ENCODE results near the gene BBX.

BBX gene

DNA sequence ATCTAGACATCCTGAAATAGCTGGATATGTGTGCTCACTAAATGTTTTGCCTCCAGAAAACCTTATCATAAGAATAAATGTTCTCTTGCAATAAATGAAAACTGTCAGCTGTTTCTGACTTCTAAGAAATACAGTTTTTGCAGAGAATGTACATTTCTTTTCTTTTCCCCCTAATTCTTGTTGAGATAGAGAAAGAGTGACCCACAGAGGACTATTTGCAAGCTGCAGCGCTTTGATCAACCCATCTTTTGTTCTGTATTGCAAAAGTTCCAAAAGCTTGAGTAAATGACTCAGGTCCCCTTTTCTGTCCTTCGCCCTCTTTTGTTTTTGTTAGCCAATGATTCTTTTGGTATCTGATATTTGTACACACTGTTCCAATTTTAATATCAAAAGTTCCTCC lies 141.9 kb downstream of the BBX start:
- H3K4me3 ChIP-seq (replicated peaks; ENCODE audit: low read depth, low read length), result no peak overlapping the region
- TF ChIP-seq, protein P1, sequence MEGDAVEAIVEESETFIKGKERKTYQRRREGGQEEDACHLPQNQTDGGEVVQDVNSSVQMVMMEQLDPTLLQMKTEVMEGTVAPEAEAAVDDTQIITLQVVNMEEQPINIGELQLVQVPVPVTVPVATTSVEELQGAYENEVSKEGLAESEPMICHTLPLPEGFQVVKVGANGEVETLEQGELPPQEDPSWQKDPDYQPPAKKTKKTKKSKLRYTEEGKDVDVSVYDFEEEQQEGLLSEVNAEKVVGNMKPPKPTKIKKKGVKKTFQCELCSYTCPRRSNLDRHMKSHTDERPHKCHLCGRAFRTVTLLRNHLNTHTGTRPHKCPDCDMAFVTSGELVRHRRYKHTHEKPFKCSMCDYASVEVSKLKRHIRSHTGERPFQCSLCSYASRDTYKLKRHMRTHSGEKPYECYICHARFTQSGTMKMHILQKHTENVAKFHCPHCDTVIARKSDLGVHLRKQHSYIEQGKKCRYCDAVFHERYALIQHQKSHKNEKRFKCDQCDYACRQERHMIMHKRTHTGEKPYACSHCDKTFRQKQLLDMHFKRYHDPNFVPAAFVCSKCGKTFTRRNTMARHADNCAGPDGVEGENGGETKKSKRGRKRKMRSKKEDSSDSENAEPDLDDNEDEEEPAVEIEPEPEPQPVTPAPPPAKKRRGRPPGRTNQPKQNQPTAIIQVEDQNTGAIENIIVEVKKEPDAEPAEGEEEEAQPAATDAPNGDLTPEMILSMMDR (IDR thresholded peaks at IDR 0.05; ENCODE audit: low read depth, low read length, missing control alignments), result no peak
- DNase-seq (ENCODE audit: extremely low read depth, low read depth), result no peak

DNA sequence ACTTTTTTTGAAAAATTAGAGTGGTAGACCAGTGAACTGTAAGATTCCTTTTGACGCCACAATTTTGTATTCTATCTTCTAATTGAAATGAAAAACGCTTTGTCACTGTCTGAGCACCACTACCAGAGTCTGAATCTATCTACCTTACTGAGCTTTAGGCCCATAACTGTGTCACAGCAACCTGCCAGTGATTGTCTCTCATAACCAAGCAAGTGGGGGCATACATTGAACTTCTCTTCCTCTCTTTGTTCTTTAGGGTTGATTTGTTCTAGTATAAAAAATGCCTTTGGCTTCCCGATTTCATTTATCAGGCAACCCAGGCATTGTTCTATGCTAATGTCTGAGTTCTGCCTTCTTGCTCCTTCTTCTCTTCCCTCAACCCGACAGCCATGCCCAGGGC lies 142.6 kb downstream of the BBX start:
- TF ChIP-seq, protein P1 (IDR thresholded peaks at IDR 0.05; ENCODE audit: low read depth, low read length, missing control alignments), result no peak
- DNase-seq (ENCODE audit: extremely low read depth, low read depth), result no peak
- H3K4me3 ChIP-seq (replicated peaks; ENCODE audit: low read depth, low read length), result no peak overlapping the region

DNA sequence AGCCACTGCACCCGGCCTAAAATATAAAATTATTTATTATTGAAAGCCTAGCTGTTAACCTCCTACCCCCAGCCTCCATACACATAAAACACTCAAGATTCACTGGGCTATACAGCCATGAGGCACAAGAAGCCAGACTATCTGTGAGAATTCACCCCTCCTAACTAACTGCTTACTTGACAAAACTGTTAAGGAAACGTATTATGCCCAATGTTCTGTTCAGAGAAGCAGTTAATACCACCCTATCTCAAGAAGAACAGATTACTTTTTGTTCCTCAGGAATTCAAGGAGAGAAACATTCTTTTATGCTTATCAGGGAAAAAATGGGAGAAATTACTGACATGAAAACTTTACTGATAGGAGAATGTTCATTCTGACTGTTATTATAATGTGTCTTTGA lies 144.1 kb downstream of the BBX start:
- TF ChIP-seq, protein P1 (IDR thresholded peaks at IDR 0.05; ENCODE audit: low read depth, low read length, missing control alignments), result no peak
- H3K4me3 ChIP-seq (replicated peaks; ENCODE audit: low read depth, low read length), result no peak overlapping the region
- DNase-seq (ENCODE audit: extremely low read depth, low read depth), result no peak

DNA sequence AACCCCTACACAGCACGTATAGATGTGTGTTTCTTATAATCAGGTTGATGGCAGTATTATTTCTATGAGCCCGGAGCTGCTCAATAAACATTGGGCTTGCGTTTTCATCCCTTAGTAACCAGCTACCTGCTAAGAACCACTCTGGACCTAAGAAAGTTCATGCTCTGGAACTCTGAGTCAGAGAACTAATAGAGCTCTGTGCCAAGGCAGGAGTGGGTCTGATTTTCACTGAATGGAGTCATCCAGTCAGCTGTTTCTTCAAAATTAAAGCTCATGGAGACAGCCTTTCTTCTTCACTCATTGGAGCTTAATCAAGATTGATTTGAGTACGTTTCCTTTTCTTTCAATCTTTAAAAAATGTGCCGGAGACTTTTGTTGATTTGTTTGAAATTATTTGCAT lies 145.7 kb downstream of the BBX start:
- DNase-seq (ENCODE audit: extremely low read depth, low read depth), result no peak
- H3K4me3 ChIP-seq (replicated peaks; ENCODE audit: low read depth, low read length), result no peak overlapping the region
- TF ChIP-seq, protein P1 (IDR thresholded peaks at IDR 0.05; ENCODE audit: low read depth, low read length, missing control alignments), result no peak

DNA sequence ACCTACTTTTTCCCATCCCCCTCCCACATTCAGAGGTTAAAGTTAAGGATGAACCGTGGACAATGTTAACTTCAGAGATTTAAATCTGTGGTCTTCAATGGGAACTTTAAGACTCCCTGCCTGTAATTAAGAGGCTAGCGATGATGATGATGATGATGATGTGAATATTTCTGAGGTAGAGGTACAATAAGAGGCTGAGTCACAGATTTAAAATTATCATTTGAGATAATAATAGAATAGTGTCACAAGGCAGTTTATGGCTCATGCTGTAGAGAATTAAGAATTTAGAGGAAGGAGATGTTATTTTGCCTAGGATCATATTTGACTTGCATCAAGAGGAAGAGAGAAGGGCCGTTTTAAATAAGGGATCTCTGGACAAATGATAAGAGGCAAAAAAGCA lies 146.2 kb downstream of the BBX start:
- TF ChIP-seq, protein P1 (IDR thresholded peaks at IDR 0.05; ENCODE audit: low read depth, low read length, missing control alignments), result no peak
- no peak overlapping the region for H3K4me3 ChIP-seq (replicated peaks; ENCODE audit: low read depth, low read length)
- no peak for DNase-seq (ENCODE audit: extremely low read depth, low read depth)

DNA sequence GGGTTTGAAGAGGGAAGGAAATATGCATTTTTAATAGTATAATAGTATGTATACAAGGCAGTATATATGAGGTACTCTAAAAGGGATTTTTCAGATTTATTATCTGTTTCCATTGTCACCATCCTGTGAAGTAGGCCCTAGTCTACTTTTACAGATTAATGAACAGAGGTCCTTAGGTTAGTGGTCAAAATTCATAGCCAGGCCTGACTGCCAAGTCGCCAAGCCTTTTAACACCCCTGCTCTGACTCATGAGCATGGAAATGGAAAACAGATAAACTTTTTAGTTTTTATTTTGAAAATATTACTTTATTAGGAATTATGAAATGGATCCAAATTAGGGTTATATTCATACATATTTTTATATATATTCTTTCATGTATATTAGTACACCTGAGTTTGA lies 146.9 kb downstream of the BBX start:
- TF ChIP-seq, protein P1 (IDR thresholded peaks at IDR 0.05; ENCODE audit: low read depth, low read length, missing control alignments), result no peak
- DNase-seq (ENCODE audit: extremely low read depth, low read depth), result no peak
- no peak overlapping the region for H3K4me3 ChIP-seq (replicated peaks; ENCODE audit: low read depth, low read length)

DNA sequence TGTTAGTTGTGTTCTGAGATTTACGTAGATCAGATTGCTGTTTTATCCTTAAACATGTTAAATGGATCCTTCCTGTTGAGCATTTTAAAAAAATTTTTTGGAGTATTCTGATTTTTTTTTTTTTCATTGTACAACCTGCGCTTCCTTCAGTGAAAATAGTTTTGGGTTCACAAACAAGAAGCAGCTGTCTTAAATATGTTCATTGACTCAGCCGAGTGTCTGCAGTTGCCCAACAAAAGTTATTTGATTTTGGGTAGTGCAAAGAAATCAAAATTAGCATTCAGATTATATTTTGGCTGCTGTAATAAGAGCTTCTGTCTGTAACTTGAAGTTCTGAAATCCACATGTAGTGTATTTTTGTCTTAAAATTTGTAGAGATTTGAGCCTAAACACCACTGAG lies 148.2 kb downstream of the BBX start:
- no peak for DNase-seq (ENCODE audit: extremely low read depth, low read depth)
- TF ChIP-seq, protein P1 (IDR thresholded peaks at IDR 0.05; ENCODE audit: low read depth, low read length, missing control alignments), result no peak
- H3K4me3 ChIP-seq (replicated peaks; ENCODE audit: low read depth, low read length), result no peak overlapping the region
